Measurements from ENCODE around the gene GPR101. TPM values are rescaled to one million over a fixed set of nuclear protein-coding genes. Genes with fewer than 3 reads are reported as not detected.

Gene GPR101, protein sequence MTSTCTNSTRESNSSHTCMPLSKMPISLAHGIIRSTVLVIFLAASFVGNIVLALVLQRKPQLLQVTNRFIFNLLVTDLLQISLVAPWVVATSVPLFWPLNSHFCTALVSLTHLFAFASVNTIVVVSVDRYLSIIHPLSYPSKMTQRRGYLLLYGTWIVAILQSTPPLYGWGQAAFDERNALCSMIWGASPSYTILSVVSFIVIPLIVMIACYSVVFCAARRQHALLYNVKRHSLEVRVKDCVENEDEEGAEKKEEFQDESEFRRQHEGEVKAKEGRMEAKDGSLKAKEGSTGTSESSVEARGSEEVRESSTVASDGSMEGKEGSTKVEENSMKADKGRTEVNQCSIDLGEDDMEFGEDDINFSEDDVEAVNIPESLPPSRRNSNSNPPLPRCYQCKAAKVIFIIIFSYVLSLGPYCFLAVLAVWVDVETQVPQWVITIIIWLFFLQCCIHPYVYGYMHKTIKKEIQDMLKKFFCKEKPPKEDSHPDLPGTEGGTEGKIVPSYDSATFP
- polyA plus RNA-seq (2013, experiment 1 of 2): not detected
- polyA plus RNA-seq (2013, experiment 2 of 2): not detected

DNA sequence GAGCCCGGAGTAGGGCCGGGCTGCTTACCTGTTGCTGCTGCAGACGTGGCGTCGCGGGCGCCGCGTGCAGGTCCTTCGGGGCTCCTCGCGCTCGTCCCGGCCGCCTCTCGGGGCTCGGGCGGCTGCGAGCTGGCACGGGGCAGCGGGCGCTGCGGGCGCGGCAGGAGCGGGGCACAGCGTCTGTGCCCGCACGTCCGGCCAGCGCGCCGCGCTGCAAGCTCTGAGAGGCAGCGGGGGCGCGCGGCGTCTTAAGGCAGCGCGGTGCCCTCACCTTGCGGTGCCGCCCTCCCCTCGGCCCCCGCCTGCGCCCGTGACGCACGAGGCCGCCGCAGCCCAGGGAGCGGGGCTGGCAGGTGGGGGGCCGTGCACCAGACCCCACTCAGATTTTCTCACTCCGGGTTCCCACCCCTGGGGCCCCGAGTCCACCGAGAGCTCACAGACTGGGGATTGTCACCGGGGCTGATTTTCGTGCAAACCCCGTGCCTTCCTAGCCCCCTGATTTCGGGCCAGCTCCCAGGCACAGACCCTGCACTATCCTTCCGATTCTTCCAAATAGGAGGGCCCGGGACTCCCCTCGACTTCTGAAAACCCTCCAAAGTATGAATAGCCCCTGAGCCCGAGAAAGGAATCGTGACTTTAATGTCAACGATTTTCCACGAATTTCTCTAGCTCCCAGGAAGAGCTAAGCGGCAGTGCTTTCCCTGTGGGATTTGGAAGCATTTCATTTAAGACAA is at the start of gene GPR101:
GPR101 (minus strand) TSS at position 222 of the 734 bp plus-strand sequence. CDS start 2,321 bp downstream, outside the sequence.
- H3K79me2 ChIP-seq (ENCODE audit: control insufficient read depth, insufficient read depth, low read length): no peaks in the 10 kb centered on the region
- no peak within 1 kb of the TSS for H2BK5ac ChIP-seq (ENCODE audit: low read length)
- no peak within 1 kb of the TSS for H2AK5ac ChIP-seq (ENCODE audit: low read length)
- no peak within 1 kb of the TSS for H3K18ac ChIP-seq (ENCODE audit: low read length)
- H3K4me3 ChIP-seq (ENCODE audit: low read length): no peak within 1 kb of the TSS
- H3K4ac ChIP-seq (ENCODE audit: low read depth, low read length): no peak within 1 kb of the TSS
- no peak within 1 kb of the TSS for H4K8ac ChIP-seq (ENCODE audit: low read depth, low read length)
- H4K5ac ChIP-seq (ENCODE audit: low read length): no peak within 1 kb of the TSS
- H3K23ac ChIP-seq (ENCODE audit: low read length): no peak within 1 kb of the TSS
- H3K79me1 ChIP-seq (ENCODE audit: low read length): no peaks in the 10 kb centered on the region
- no peak within 1 kb of the TSS for H3K56ac ChIP-seq (ENCODE audit: low read length)
- H3K4me2 ChIP-seq (ENCODE audit: low read length): no peak within 1 kb of the TSS
- no peaks in the 10 kb centered on the region for H3K4me1 ChIP-seq (ENCODE audit: control insufficient read depth, low read depth, low read length)
- H2BK15ac ChIP-seq (replicated peaks; ENCODE audit: low read depth): no peak within 1 kb of the TSS
- H3K27me3 ChIP-seq (ENCODE audit: insufficient read depth, low read length, poor library complexity): peaks cover 49% of the 10 kb centered on the region
- H3K36me3 ChIP-seq (ENCODE audit: control insufficient read depth, insufficient read depth, low read length): no peaks in the 10 kb centered on the region
- no CpG with 5 or more reads among the region's 68 CpGs for WGBS (ENCODE audit: extremely low coverage, insufficient coverage, low lambda C conversion rate)
- H2BK120ac ChIP-seq (ENCODE audit: low read depth, low read length): no peak within 1 kb of the TSS
- no peak within 1 kb of the TSS for H3K9ac ChIP-seq (ENCODE audit: low read length)
- DNase-seq: no peak
- H3K27ac ChIP-seq (ENCODE audit: low read depth, low read length): no peak within 1 kb of the TSS

DNA sequence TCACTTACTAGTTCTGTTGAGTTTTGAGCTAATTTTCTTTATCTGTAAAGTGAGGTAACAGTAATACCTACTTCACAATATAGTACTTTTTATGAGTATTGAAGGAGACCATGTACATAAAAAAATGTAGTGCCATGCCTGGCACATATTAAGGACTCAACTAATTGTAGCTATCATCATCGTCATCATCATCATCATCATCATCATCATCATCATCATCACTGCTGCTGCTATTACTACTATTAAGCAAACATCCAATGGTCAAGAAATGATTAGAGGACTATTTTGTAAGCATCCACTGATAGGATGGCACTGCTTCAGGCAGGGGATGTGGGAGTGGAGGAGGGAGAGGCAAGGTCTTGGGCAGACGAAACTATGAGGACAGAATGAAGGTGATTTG is 47.4 kb upstream of the GPR101 start:
- no peak overlapping the region for H3K18ac ChIP-seq (ENCODE audit: low read length)
- H4K5ac ChIP-seq (ENCODE audit: low read length): no peak overlapping the region
- H3K27me3 ChIP-seq (ENCODE audit: insufficient read depth, low read length, poor library complexity): no peaks in the 10 kb centered on the region
- H2BK120ac ChIP-seq (ENCODE audit: low read depth, low read length): no peak overlapping the region
- H3K4me3 ChIP-seq (ENCODE audit: low read length): no peak overlapping the region
- no CpG with 5 or more reads among the region's 2 CpGs for WGBS (ENCODE audit: extremely low coverage, insufficient coverage, low lambda C conversion rate)
- H2AK5ac ChIP-seq (ENCODE audit: low read length): no peak overlapping the region
- no peak overlapping the region for H3K9ac ChIP-seq (ENCODE audit: low read length)
- no peak overlapping the region for H3K4ac ChIP-seq (ENCODE audit: low read depth, low read length)
- H3K4me2 ChIP-seq (ENCODE audit: low read length): no peak overlapping the region
- no peaks in the 10 kb centered on the region for H3K36me3 ChIP-seq (ENCODE audit: control insufficient read depth, insufficient read depth, low read length)
- H3K79me1 ChIP-seq (ENCODE audit: low read length): no peaks in the 10 kb centered on the region
- no peak overlapping the region for H3K23ac ChIP-seq (ENCODE audit: low read length)
- H4K8ac ChIP-seq (ENCODE audit: low read depth, low read length): no peak overlapping the region
- no peak overlapping the region for H3K27ac ChIP-seq (ENCODE audit: low read depth, low read length)
- no peak overlapping the region for H2BK5ac ChIP-seq (ENCODE audit: low read length)
- H3K4me1 ChIP-seq (ENCODE audit: control insufficient read depth, low read depth, low read length): no peaks in the 10 kb centered on the region
- no peaks in the 10 kb centered on the region for H3K79me2 ChIP-seq (ENCODE audit: control insufficient read depth, insufficient read depth, low read length)
- no peak overlapping the region for H3K56ac ChIP-seq (ENCODE audit: low read length)
- no peak for DNase-seq
- no peak overlapping the region for H2BK15ac ChIP-seq (replicated peaks; ENCODE audit: low read depth)

DNA sequence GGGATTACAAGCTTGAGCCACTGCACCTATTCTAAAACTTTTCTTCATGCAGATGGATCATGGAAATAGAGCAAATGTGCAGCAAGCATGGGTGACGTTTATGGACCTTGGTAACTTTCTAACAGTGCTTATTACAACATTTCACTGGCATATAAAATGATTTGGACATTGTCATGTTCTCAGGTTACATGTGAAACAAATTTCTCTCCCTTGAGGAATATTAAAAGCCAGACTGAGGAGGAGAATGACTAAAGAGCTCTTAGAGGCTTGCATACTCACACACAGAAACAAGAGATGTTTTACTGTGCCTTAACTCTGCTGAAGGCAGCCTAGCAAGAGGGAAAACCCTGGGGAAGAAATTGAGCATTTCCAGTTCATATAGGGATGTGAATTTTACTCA is 38.6 kb upstream of the GPR101 start:
- no peak overlapping the region for H3K4ac ChIP-seq (ENCODE audit: low read depth, low read length)
- no peaks in the 10 kb centered on the region for H3K79me1 ChIP-seq (ENCODE audit: low read length)
- no peaks in the 10 kb centered on the region for H3K36me3 ChIP-seq (ENCODE audit: control insufficient read depth, insufficient read depth, low read length)
- H2BK15ac ChIP-seq (replicated peaks; ENCODE audit: low read depth): no peak overlapping the region
- H4K8ac ChIP-seq (ENCODE audit: low read depth, low read length): no peak overlapping the region
- H2AK5ac ChIP-seq (ENCODE audit: low read length): no peak overlapping the region
- no peak overlapping the region for H3K4me2 ChIP-seq (ENCODE audit: low read length)
- H3K23ac ChIP-seq (ENCODE audit: low read length): no peak overlapping the region
- no peak overlapping the region for H3K4me3 ChIP-seq (ENCODE audit: low read length)
- no peak overlapping the region for H3K27ac ChIP-seq (ENCODE audit: low read depth, low read length)
- no peaks in the 10 kb centered on the region for H3K27me3 ChIP-seq (ENCODE audit: insufficient read depth, low read length, poor library complexity)
- no peaks in the 10 kb centered on the region for H3K79me2 ChIP-seq (ENCODE audit: control insufficient read depth, insufficient read depth, low read length)
- no peak overlapping the region for H3K18ac ChIP-seq (ENCODE audit: low read length)
- no CpG with 5 or more reads among the region's 1 CpG for WGBS (ENCODE audit: extremely low coverage, insufficient coverage, low lambda C conversion rate)
- no peak overlapping the region for H4K5ac ChIP-seq (ENCODE audit: low read length)
- no peak overlapping the region for H2BK120ac ChIP-seq (ENCODE audit: low read depth, low read length)
- H3K4me1 ChIP-seq (ENCODE audit: control insufficient read depth, low read depth, low read length): no peaks in the 10 kb centered on the region
- no peak for DNase-seq
- no peak overlapping the region for H3K9ac ChIP-seq (ENCODE audit: low read length)
- H2BK5ac ChIP-seq (ENCODE audit: low read length): no peak overlapping the region
- no peak overlapping the region for H3K56ac ChIP-seq (ENCODE audit: low read length)

DNA sequence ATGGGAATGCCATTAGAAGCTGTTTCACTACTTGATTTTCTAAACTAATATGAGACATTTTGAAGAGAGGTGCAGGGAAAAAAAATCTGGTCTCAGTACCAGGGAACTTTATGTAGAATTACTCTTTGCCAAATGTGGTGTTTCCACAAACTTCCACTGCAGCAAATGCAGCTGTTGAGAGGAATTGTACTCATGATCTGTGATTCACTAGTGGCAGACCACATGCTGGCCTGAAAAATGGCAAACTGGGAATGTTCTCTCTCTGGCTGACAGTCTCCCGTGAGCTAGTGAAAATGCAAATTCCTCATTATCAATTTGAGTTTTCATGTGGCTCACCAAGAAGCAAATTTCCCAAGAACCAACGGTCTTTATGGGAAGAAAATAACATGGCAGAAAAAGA is 37.8 kb upstream of the GPR101 start:
- Histone ChIP-seq H2BK15ac (replicated peaks; ENCODE audit: low read depth) (no peak overlapping the region), H3K9ac (ENCODE audit: low read length) (no peak overlapping the region), H3K4ac (ENCODE audit: low read depth, low read length) (no peak overlapping the region), H3K4me1 (ENCODE audit: control insufficient read depth, low read depth, low read length) (no peaks in the 10 kb centered on the region), H3K18ac (ENCODE audit: low read length) (no peak overlapping the region), H3K27ac (ENCODE audit: low read depth, low read length) (no peak overlapping the region), H3K4me2 (ENCODE audit: low read length) (no peak overlapping the region), H3K27me3 (ENCODE audit: insufficient read depth, low read length, poor library complexity) (no peaks in the 10 kb centered on the region), H3K56ac (ENCODE audit: low read length) (no peak overlapping the region), H3K79me1 (ENCODE audit: low read length) (no peaks in the 10 kb centered on the region), H3K4me3 (ENCODE audit: low read length) (no peak overlapping the region), H2AK5ac (ENCODE audit: low read length) (no peak overlapping the region), H4K5ac (ENCODE audit: low read length) (no peak overlapping the region), H3K79me2 (ENCODE audit: control insufficient read depth, insufficient read depth, low read length) (no peaks in the 10 kb centered on the region), H2BK120ac (ENCODE audit: low read depth, low read length) (no peak overlapping the region), H2BK5ac (ENCODE audit: low read length) (no peak overlapping the region), H3K23ac (ENCODE audit: low read length) (no peak overlapping the region), H4K8ac (ENCODE audit: low read depth, low read length) (no peak overlapping the region), H3K36me3 (ENCODE audit: control insufficient read depth, insufficient read depth, low read length) (no peaks in the 10 kb centered on the region)
- DNase-seq: no peak
- no CpG with 5 or more reads among the region's 2 CpGs for WGBS (ENCODE audit: extremely low coverage, insufficient coverage, low lambda C conversion rate)

DNA sequence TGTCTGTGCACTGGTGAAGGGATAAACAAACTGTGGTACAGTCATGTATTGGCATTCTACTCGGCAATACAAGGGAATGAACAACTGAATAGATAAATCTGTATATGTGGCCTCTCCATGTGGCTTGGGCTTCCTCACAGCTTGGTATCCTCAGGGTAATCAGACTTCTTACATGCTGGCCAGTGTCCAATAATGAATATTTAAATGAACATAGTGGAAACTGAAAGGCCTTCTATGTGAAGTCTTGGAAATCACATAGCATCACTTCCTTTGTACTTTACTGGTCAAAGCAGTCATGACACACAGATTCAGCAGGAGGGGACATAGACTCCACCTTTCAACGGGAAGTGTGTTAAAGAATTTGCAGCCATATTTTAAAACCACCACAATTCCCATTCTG is 33.4 kb upstream of the GPR101 start:
- Histone ChIP-seq H3K27ac (ENCODE audit: low read depth, low read length) (no peak overlapping the region), H3K79me1 (ENCODE audit: low read length) (no peaks in the 10 kb centered on the region), H2BK120ac (ENCODE audit: low read depth, low read length) (no peak overlapping the region), H3K4me2 (ENCODE audit: low read length) (no peak overlapping the region), H3K4me1 (ENCODE audit: control insufficient read depth, low read depth, low read length) (no peaks in the 10 kb centered on the region), H3K4me3 (ENCODE audit: low read length) (no peak overlapping the region), H3K18ac (ENCODE audit: low read length) (no peak overlapping the region), H2BK15ac (replicated peaks; ENCODE audit: low read depth) (no peak overlapping the region), H4K8ac (ENCODE audit: low read depth, low read length) (no peak overlapping the region), H3K56ac (ENCODE audit: low read length) (no peak overlapping the region), H3K9ac (ENCODE audit: low read length) (no peak overlapping the region), H3K36me3 (ENCODE audit: control insufficient read depth, insufficient read depth, low read length) (no peaks in the 10 kb centered on the region), H3K27me3 (ENCODE audit: insufficient read depth, low read length, poor library complexity) (no peaks in the 10 kb centered on the region), H2AK5ac (ENCODE audit: low read length) (no peak overlapping the region), H3K79me2 (ENCODE audit: control insufficient read depth, insufficient read depth, low read length) (no peaks in the 10 kb centered on the region), H3K23ac (ENCODE audit: low read length) (no peak overlapping the region), H4K5ac (ENCODE audit: low read length) (no peak overlapping the region), H2BK5ac (ENCODE audit: low read length) (no peak overlapping the region), H3K4ac (ENCODE audit: low read depth, low read length) (no peak overlapping the region)
- WGBS (ENCODE audit: extremely low coverage, insufficient coverage, low lambda C conversion rate): no CpG with 5 or more reads among the region's 2 CpGs
- DNase-seq: no peak
